ENCODE data around the gene SOX6. TPM values are rescaled to one million over a fixed set of nuclear protein-coding genes. Genes with fewer than 3 reads are reported as not detected.

The SOX6 gene
- total RNA-seq, 4 donors from 2014 or later: 5.7 to 23.8 (median 18.4) TPM

GRCh38 chr11:15943418-15944197, 412.7 kb downstream of the SOX6 start:
- H3K36me3 ChIP-seq: no peaks in the 10 kb centered on the region
- no peak overlapping the region for H3K27ac ChIP-seq
- no peak overlapping the region for H3K4me3 ChIP-seq
- TF ChIP-seq POLR2A (IDR thresholded peaks at IDR 0.05): no peak
- TF ChIP-seq EP300 (IDR thresholded peaks at IDR 0.05): no peak
- WGBS, 2 donors: 76 to 86% methylated on average over 7 of the region's 7 CpGs
- peaks cover 0 to 8% (median 0%) of the 10 kb centered on the region in 4 donors for H3K4me1 ChIP-seq
- no peaks in the 10 kb centered on the region for H3K27me3 ChIP-seq
- H3K9me3 ChIP-seq: peaks cover 0 to 23% (median 4%) of the 10 kb centered on the region in 4 donors
- no peak for DNase-seq (ENCODE audit: low spot score in 2 of 2)

GRCh38 chr11:15942936-15943335, 413.4 kb downstream of the SOX6 start:
- Histone ChIP-seq H3K36me3 (no peaks in the 10 kb centered on the region), H3K27me3 (no peaks in the 10 kb centered on the region), H3K4me1 (peaks cover 0 to 8% (median 0%) of the 10 kb centered on the region in 4 donors), H3K27ac (no peak overlapping the region), H3K4me3 (no peak overlapping the region), H3K9me3 (peaks cover 0 to 21% (median 4%) of the 10 kb centered on the region in 4 donors)
- DNase-seq (ENCODE audit: low spot score in 2 of 2): no peak
- 96 to 97% methylated on average over 9 of the region's 9 CpGs for WGBS, 2 donors
- no peak for TF ChIP-seq CTCF (IDR thresholded peaks at IDR 0.05)
- TF ChIP-seq POLR2A (IDR thresholded peaks at IDR 0.05): no peak
- TF ChIP-seq EP300 (IDR thresholded peaks at IDR 0.05): no peak

- peaks cover 0 to 13% (median 3%) of the 10 kb centered on the region in 4 donors for H3K9me3 ChIP-seq
- H3K4me3 ChIP-seq: no peak overlapping the region
- no peaks in the 10 kb centered on the region for H3K27me3 ChIP-seq
- H3K36me3 ChIP-seq: no peaks in the 10 kb centered on the region
- 96 to 98% methylated on average over 7 of the region's 7 CpGs for WGBS, 2 donors
- H3K4me1 ChIP-seq: peaks cover 0 to 8% (median 0%) of the 10 kb centered on the region in 4 donors
- TF ChIP-seq EP300 (IDR thresholded peaks at IDR 0.05) (no peak), CTCF (IDR thresholded peaks at IDR 0.05) (no peak), POLR2A (IDR thresholded peaks at IDR 0.05) (no peak)
- DNase-seq (ENCODE audit: low spot score in 2 of 2): no peak
- no peak overlapping the region for H3K27ac ChIP-seq
Observed at GRCh38 chr11:15942126-15942525, 414.2 kb downstream of the SOX6 start.

- peaks cover 0 to 6% (median 0%) of the 10 kb centered on the region in 4 donors for H3K9me3 ChIP-seq
- peak overlapping the region in 2 of 4 donors; percentile 24 to 25 for H3K27ac ChIP-seq
- DNase-seq (ENCODE audit: low spot score in 2 of 2): peak in 1 of 2 donors; percentile 30
- H3K4me3 ChIP-seq: peak overlapping the region in 1 of 4 donors; percentile 28
- 27 to 31% methylated on average over 22 to 34 of the region's 36 CpGs for WGBS, 2 donors
- H3K4me1 ChIP-seq: peaks cover 0 to 8% (median 0%) of the 10 kb centered on the region in 4 donors
- H3K36me3 ChIP-seq: no peaks in the 10 kb centered on the region
- H3K27me3 ChIP-seq: no peaks in the 10 kb centered on the region
- TF ChIP-seq CTCF (IDR thresholded peaks at IDR 0.05): peak; percentile 73 to 93 (median 92)
- TF ChIP-seq EP300 (IDR thresholded peaks at IDR 0.05): no peak
Observed at GRCh38 chr11:15941206-15941770, 415.1 kb downstream of the SOX6 start.

- Histone ChIP-seq H3K4me1 (peaks cover 0 to 8% (median 0%) of the 10 kb centered on the region in 4 donors), H3K36me3 (no peaks in the 10 kb centered on the region), H3K9me3 (peaks cover 0 to under 1% (median 0%) of the 10 kb centered on the region in 4 donors), H3K27ac (no peak overlapping the region), H3K27me3 (no peaks in the 10 kb centered on the region), H3K4me3 (no peak overlapping the region)
- 79 to 84% methylated on average over 8 of the region's 8 CpGs for WGBS, 2 donors
- no peak for DNase-seq (ENCODE audit: low spot score in 2 of 2)
- no peak for TF ChIP-seq CTCF (IDR thresholded peaks at IDR 0.05)
- TF ChIP-seq POLR2A (IDR thresholded peaks at IDR 0.05): no peak
- TF ChIP-seq EP300 (IDR thresholded peaks at IDR 0.05): no peak
Observed at GRCh38 chr11:15940462-15941205, 415.7 kb downstream of the SOX6 start.
